ENCODE results near the gene MAP2K2.

MAP2K2 gene

DNA sequence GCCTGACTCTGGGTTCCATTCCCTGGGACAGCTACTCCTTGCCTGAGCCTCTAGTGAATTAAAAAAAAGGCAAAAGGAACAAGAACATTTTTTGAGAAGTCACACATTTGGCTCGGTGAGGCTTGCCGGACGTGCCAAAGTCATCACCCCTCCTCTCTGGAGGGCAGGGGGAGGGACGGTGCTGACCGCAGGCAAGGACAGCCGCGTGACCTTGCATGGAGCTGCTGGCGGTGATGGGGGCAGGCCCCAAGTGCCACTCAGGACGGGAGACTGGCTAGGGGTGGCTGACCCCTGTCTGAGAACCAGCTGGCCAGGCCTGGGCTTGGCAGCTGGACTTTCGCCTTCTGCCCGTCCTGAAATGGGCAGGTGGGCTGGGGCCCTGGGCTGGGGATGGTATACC is 26.4 kb downstream of the MAP2K2 start:
- no peak for FAIRE-seq

DNA sequence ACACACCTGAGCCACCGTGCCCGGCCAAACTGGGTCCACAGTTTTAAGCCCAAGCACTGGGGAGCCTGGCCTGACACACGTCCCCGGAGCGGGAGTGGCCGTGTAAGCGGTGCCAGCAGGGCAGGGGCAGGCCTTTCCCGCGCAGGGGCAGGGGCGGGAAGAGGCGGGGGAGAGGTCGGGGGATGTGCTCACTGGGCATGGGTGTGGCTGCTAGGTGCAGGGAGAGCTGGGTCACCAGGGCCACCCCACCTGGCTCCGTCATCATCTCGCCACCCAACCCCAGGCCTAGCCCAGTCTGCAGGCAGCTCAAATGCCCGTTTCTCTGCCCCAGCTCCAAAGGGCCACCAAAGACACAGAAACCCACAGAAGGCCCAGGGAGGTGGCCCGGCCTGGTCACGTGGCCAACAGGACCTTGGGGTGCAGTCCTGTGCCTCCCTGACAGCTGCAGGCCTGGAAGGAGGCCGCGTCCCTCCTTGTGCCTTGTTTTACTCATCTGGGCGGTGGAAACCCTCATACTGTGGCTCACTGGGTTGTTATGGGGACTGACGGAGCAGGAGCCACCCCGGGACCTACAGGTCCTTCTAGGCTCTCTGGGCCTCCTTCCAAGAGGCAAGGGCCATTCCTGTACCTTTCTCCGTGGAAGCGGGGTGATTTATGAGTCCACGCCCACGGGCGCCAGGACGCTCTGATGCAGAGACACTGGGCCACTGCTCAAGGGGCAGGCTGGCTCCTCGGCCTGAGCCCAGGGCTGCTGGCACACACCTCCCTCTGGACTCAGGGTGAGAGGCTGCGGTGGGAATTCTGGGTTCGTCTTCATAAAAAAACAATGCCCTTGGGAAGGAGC is 27.7 kb downstream of the MAP2K2 start:
- FAIRE-seq: no peak

DNA sequence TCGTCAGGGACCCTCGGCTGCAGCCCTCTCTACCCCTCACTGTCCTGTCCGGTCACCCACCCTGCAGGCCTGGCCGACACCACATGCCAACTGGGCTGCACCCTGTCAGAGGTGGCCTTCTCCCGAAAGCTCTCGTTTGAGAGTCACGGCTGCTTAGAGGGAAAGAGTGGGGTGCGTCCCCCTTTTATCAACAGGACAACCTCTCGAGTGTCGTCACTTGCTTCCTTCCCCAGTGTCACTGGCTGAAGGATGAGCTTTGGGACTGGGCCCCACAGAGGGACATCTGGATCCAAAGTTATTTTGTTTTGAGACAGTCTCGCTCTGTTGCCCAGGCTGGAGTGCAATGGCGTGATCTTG is 28.5 kb downstream of the MAP2K2 start:
- no peak for FAIRE-seq

DNA sequence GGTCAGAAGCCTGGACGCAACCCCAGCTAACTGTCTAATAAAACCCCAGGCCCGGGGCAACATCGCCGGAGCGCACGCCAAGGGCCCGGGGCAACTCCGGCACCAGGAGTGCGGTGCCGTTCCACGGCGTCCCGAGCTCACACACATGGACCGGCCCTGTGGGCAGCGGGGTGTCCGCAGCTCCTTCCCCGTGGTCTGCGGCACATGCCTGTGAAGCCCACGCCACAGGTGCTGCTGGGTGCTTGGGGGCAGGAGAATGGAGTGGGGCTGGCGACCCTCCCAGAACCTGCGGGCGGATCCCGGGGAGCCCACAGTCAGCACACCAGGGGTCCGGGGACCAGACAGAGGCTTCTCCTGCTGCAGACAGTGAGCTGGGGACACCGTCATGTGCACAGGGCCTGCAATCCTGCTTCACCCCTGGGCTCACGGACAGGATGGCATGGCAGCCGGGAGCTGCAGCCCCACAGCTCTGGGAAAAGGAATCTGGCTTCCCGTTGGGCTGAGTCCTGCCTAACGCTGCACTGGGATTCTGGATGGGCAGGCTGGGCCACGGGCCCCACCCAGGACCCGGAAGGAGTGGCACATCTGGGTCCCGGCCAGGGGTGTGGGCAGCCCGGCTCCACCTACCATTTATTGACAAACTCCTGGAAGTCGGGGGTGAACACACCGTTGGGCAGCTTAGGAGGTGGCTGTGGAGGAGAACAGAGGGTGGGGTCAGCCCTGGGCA is 29.0 kb downstream of the MAP2K2 start:
- FAIRE-seq: no peak

DNA sequence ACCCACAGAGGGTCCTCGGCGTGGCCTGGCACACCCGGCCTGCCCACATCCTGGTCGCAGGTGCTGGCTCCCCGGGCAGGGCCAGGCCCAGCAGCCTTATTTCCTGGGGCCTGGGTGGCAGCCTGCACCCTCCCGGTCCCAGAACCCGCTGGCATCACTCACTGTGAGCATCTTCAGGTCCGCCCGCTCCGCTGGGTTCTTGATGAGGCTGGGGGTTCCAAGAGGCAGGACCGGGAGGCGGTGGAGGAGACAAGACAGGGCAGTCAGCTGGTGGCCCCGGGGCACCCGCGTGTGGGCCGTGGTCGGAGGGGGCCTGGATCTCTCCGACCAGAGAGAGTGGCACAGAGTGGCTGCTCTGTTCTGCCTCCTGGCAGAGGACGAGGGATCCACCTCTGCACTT is 29.6 kb downstream of the MAP2K2 start:
- FAIRE-seq: no peak

DNA sequence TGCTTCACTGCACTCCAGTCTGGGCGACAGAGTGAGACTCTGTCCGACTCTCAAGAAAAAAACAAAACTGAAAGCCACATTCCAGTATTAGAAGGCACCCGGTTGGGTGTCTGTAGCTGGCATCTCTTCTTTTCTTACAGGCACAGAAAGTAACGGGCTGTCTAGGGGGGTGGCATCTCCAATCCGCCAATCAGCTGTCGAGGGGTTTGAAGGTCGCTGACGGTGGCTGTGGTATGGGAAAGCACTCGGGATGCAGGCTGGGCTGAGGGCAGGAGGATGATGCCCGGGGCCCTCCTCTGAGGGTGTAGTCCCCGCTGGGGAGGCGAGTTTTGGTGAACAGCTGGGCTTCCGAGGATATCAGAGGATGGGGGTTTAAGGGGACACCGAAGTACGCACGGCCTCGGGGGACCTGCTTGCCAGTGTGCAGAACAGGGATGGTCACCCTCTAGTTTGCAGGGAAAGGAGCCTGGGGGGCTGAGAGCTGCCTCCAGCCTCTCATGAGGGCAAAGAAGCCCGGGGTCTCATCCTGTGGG is 30.2 kb downstream of the MAP2K2 start:
- no peak for FAIRE-seq

DNA sequence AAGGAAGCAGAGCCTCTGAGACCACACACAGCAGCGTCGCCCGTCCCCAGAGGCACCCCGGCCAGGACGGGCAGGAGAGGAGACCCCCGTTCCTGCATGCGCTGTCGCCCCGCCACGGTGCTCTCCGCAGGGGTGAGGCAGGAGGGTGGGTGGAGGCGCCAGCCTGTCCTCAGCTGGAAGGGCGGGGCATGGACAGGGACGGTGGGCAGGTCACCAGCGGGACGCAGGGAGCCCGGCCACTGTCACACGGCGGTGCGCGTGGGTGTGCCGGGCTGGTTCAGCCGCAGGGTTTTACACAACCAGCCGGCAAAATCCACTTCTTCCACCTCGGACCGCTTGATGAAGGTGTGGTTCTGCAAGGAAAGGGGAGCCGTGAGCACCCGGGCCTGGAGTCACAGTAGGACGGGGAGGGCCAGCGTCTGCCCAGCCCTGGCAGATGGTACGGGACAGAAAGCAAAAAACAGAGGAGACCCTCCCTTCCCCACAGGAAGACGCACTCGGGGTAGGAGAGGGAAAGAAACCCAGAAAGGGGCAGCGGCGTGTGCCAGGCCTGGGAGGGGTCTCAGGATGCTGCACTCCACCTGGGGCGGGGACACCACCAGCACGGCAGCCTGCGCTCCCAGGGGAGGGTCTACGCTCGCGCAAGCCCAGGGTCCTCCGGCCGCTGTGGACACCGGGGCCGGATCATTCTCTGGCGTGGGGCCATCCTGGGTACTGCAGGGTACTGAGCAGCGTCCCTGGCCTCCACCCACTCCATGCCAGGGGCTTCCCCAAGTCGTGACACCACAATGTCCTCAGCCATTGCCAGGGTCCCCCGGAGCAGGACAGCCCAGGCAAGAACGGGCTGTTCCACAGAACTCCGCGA is 33.3 kb downstream of the MAP2K2 start:
- no peak for FAIRE-seq

DNA sequence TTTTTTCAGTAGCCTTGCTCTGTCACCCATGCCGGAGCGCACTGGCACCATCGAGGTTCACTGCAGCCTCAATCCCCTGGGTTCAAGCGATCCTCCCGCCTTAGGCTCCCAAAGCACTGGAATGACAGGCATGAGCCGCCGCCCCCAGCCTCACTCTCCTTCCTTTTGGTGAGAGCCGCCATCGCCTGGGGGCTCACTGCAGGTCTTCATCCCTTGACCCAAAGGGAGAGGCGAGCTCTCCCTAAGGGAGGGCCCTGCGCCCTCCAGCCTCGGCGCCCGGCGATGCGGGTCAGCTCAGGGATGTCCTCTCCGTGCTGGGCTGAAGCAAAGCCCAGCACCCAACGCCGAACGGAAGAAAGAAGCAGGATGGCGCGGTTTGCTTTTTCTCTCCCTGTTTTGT is 34.0 kb downstream of the MAP2K2 start:
- FAIRE-seq: no peak

DNA sequence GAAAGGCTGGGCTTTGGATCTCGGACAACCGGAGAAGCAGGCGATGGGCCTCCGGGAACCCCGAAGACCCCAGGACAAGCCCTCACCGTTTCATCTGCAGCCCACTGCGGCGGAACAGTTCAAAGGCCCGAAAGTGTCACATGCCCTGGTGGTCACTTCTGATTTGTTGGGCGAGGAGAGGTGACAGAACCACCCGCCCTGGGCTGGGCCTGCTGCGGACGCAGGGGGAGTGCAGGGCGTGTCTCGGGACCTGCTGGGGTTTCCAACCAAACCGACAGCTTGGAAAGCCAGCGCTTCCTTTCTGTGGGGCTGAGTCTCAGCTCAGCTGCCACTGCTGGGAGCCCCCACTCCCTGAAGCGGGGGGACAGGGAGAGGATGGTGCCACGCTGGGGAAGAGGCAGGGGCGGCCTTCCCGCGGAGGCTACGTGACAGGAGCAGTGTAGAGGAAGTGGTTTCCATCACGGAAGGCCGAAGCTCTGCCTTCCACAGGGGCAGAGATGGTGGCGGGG is 34.5 kb downstream of the MAP2K2 start:
- no peak for FAIRE-seq

DNA sequence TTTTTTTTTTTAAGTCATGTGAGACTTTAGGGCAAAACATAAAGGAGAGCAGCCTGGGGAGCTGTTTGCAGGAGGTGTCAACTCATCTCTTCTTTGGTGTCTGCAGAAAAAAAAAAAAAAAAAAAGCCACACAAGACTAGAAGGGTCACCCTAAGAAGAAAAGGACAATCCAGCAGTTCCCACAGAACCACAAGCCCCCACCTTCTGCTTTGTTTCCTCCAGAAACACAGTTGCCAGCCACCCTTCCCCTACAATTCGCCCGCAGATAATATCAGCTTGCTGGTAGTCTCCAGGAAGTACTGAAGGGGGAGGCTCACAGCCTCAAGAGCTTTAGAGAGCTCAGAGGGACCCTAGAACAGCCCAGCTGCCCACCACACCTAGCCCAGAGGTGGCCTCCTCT is 34.9 kb downstream of the MAP2K2 start:
- FAIRE-seq: no peak

DNA sequence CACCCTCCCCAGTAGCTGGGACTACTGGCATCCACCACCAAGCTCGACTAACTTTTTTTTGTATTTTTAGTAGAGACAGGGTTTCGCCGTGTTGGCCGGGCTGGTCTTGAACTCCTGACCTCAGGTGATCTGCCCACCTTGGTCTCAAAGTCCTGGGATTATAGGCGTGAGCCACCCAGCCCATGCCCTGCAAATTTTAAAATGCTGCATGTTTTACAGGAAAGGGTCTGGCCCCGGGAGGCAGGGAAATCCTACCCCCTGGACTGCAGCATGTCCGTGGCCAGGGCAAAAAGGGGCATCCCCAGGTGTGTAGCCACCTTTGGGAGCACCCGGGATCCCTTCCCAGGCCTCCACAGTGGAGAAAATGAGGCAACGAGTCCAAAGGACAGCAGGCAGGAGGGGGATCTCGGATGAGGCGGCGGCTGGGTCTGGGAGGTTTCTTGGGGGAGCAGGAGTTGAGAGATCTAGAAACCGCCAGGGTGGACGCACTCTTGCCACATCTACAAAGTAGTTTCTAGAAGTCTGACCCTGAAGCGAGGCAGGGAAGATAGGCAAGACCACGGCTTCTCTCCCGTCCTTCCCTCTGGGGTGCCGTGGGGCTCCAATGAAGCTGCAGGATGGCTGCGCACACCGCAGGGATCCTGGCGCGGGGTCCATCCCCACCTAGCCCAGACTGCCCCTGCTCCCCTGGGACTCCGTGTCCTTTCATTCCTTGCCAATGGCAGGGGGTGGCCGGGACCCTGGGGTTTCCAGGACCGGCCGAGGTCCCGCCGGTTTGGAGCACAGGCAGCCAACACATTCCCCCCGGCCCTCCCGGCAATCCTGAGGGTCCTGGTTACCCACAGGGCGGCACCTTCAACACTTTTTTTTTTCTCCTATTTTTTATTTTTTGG is 35.9 kb downstream of the MAP2K2 start:
- no peak for FAIRE-seq

DNA sequence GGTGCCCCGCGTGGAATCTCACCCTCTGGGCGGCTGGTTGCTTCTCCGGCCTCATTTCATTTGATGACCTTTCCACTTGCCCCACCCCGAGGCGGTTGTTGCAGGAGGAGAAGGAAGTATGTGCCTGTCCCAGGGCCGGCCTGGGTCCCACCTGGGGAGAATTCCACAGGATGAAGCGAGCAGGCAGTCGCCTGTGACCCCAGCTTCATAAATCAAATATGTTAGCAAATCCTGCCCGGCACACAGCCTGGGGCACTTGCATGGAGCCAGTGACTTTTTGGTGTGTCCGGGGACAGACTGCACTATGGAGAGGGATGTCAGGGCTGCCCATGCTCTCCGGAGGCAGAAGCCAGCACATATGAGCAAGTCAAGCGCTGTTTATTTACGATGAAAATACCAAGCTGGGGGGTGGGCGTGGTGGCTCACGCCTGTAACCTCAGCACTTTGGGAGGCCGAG is 37.5 kb downstream of the MAP2K2 start:
- FAIRE-seq: no peak

DNA sequence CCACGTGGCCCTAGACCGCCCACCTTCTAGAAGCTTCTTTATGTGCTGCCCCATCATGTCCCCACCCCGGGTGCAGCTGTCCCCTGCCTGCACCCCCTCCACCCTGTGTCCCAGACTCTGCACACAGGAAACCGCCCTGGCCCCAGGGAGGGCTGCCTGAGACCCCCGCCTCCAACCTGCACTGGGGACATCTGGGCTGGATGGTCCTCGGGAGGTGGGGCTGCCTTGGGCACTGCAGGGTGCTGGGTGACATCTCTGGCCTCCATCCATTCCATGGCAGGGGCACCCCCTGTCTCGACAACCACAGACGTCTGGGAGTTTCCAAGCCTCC is 39.4 kb downstream of the MAP2K2 start:
- FAIRE-seq: no peak

DNA sequence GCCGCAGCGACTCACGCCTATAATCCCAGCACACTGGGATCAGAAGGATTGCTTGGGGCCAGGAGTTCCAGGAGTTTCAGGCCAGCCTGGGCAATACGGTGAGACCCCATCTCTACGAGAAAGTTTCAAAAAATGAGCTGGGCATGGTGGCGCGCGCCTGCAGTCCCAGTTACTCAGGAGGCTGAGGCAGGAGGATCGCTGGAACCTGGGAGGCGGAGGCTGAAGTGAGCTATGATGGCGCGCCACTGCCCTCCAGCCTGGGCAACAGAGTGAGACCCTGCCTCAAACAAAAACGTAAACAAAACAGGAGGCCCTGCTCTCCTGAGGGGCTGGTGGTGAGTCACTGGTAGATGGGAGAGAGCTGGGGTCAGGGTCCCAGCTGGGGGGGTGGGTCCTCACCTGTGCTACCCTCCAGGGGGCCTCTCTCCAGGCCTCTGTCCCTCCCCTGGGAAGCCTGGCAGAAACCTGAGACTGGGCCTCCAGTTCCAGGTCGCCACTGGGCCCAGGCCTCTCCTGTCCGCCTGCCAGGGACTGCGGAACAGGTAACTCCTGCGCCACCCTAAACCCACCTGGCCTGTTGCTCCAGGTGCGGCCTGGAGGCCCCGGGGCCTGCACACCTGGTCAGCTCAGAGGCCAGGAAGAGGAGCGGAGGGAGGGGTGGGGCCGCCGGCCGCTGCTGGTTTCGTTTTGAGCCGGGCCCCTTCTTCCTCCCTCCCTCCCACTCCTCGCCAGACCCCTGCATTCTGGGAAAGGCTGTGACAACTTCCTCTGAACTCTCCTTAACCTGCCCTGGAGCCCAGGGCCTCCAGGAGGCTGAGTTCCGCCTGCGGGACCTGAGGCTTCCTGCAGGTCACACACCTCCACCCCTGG is 40.0 kb downstream of the MAP2K2 start:
- FAIRE-seq: no peak

DNA sequence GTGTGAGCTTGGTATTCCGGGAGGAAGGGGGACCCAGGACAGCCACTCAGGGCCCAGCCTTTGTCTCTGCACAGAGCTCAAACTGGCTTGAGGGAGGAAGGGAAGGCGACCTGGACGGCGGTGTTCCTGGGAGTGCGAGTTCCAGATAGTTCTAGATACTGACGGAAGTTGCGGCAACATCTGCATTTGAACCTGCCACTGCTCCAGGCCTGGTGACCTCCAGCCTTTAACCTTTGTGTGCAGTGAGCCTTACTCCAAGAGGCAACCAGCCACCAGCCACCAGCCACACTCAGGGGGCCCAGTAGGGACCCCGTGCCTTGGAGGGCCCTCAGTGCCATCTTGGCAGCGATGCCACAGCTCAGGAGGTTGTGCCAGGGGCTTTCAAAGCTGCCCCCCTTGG is 41.8 kb downstream of the MAP2K2 start:
- FAIRE-seq: no peak

DNA sequence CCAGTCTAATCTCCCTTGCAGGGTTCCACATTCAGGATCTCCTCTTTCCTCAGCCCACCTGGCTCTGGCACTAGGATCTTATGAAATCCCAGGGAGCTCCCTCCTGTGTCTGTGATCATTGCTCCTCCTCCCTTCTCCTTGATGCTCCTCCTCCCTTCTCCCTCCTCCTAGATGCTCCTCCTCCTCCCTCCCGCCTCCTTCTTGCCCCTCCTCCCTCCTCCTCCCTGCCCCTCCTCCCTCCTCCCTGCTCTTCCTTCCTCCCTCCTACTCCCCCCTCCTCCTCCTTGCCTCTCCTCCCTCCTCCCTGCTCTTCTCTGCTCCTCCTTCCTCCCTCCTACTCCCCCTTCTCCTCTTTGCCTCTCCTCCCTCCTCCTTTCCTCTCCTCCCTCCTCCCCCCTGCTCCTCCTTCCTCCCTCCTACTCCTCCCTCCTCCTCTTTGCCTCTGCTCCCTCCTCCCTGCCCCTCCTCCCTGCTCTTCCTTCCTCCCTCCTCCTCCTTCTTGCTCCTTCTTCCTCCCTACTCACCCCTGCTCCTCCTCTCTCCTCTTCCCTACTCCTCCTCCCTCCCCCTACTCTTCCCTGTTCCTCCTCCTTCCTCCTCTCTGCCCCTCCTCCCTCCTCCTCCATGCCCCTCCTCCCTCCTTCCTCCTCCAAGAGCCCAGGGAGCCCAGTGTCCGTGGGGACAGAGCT is 42.3 kb downstream of the MAP2K2 start:
- FAIRE-seq: no peak

DNA sequence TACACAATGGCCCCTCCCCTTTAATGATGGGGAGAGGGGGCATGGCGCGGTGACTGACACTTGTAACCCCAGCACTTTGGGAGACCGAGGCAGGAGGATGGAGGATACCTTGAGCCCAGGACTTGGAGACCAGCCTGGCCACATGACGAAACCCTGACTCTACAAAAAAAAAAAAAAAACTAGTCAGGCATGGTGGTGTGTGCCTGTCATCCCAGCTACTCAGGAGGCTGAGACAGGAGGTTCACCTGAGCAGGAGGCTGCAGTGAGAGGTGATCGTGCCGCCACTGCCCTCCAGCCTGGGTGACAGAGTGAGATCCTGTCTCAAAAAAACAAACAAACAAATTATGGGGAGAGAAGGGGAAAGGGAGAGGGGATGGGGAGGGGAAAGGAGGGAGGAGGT is 43.4 kb downstream of the MAP2K2 start:
- FAIRE-seq: no peak

DNA sequence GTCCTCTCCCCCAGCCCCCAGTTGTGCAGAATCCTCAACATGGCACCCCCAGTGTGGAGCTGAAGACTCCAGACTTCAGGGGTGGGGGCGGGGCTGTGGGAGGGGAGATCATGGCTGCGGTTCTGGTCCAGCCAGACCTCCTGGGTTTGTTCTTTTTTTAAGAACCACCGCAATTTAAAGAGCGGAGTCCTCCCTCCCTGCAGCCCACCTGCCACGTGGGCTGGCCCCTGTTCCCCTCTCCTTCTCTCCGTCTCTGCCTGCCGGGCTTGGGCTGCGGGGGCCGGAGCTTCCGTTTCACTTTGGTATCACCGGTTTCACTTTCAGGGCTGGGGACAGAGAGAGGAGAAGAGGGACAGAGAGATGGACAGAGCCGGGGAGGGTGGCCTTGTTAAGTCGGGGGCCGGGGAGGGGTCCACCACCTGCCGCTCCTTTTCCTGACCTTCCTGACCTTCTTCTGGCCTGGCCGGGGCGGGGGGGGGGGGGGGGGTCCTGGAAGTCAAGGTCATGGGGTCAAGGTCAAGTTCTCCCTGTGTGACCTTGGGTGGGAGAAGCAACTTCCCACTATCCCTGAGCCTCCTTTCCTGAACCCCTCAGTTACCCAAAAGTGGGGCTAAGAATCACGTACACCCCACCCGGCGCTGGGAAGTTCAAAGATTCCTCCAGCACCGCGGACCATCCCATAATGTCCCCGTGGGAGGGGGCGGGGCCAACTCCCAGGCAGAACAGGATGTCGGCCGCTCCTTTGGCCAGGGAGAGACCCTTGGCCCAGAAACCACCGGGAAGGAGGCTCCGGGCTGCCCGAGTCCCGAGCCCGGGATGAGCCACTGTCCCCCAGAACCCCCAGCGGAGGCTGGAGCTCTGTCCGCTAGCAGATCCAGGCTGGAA is 45.9 kb downstream of the MAP2K2 start:
- FAIRE-seq: no peak

DNA sequence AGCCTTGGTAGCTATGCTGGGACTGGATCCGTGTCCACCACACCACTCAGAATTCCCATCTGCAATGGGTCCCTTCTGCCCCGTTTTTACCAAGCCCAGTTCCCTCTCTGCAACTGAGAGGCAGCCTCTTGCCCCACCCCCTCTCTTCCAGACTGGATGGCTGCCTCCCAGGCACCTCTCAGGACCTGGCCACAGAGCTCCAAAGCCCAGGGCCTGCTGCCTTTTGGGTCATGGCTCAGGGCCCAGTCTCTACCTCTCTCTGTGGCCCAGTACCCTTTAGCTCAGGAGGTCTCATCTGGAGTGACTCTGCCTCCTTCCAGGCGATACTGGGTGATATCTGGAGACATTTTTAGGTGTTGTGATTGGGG is 46.9 kb downstream of the MAP2K2 start:
- no peak for FAIRE-seq

Data from G401.6 (cell line).